Heart left ventricle (tissue), 13 donors: ENCODE measurements around the gene LPCAT1.

ENCODE experiments used
- CTCF ChIP-seq, 12 donors: fragments of 200-600 bp; sonication (generic) in 4 of 12; IDR thresholded peaks; one replicate each; pipeline versions ENCODE4 v1.5.0 to v1.8.0; 2018 to 2022; ENCODE audit warnings: antibody characterized with exemption in 12 of 12, mild to moderate bottlenecking in 5 of 12
- POLR2A ChIP-seq, 2 donors: fragments of 450-650 bp; IDR thresholded peaks; one replicate each; pipeline ENCODE4 v1.6.1; 2017; ENCODE audit warnings: antibody characterized with exemption in 2 of 2, mild to moderate bottlenecking in 2 of 2, moderate library complexity in 2 of 2
- donor health status: ischemic (EF 13 %, LVEDD 7.1; RV severe dilation, severe dysfunction).
- donor health status: DM: no; HTN: yes; CAD: no.
- donor health status: DM: no; HTN: no; CAD: no.
- donor health status: ischemic (EF 25% LVEDD 6.9; RV normal size, moderate dysfunction).
- donor health status: ischemic (EF 25% LVEDD 5.7; RV mildly dilated, moderate dysfunction).
- donor health status: ischemic (EF 35%, LVEDD 5.7; RV mildly dilated, moderate dysfunction).
- donor health status: nonischemic (EF 11% LVEDD 7.7; RV severe dilation, severe dysfunction).
- donor health status: DM: yes; HTN: yes; CAD: no.
- donor health status: PGD.
- donor health status: ischemic (EF 29% LVEDD 5.4; RV normal size, mild dysfunction).
- donor health status: nonischemic (EF 23%, LVEDD 6.1; RV moderate dilation, normal function).

GRCh38 chr5:1471997-1472963 is 51.5 kb downstream of the LPCAT1 start:
- TF ChIP-seq CTCF (IDR thresholded peaks at IDR 0.05), result no peak
- no peak for TF ChIP-seq POLR2A (IDR thresholded peaks at IDR 0.05)
